ENCODE measurements around the gene SP2. TPM values are rescaled to one million over a fixed set of nuclear protein-coding genes. Genes with fewer than 3 reads are reported as not detected.
A peak's percentile ranks its signal among the peaks of the same experiment; 100 is the strongest.

SP2 gene
- total and polyA plus RNA-seq, 2 of the 13 experiments (the other 11 are each of a cell fraction or from before 2014, with no cell fraction given) = 1.4 to 4.8 TPM

DNA sequence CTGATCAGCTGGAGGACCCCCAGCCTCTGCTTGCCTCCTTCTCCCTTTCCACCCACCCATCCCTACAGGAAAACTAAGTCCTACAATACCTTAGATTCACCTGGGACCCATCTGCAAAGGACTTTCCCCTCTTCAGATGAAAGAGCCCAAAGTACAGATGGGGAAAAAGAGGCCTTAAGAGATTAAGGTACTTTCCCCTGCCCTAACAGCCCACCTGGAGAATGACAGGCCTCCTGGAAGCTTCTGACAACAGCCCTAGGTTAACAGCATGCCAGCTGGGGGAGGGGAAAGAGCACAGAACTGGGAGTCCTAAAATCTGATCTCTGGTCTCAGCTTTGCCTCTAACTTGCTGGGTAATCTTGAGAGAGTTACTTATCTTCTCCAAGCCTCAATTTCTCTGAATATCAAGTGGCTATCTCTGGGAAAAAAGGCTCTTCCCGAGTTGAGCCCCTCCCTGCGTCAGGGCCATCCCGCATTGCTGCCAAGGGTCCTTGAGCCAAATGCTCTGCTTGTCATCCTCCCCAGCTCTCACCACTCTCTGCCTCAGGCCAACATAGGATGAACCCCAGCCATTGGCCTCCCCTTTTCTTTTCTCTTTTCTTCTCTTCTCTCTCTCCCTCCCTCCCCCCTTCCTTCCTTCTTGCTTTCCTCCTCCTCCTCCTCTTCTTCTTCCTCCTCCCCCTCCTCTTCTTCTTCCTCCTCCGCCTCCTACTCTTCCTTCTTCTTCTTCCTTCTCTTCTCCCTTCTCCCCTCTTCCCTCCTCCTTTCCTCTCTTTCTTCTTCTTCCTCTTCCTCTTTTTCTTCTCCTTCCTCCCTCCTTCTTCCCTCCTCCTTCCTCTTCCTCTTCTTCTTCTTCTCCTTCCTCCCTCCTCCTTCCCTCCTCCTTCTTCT is 22.6 kb upstream of the SP2 start (continued):
- no peak for TF ChIP-seq DMTF1 (CRISPR knock-in tag; IDR thresholded peaks at IDR 0.05)

GRCh38 chr17:47875011-47875985 is 20.7 kb upstream of the SP2 start:
- Histone ChIP-seq H3K4me1 (ENCODE audit: insufficient read depth, low read length) (peaks cover 19% of the 10 kb centered on the region), H3K4me2 (ENCODE audit: low read depth, low read length) (no peak overlapping the region; the same call in 1 of the 2 replicates), H2AFZ (ENCODE audit: low read length) (no peak overlapping the region), H4K20me1 (ENCODE audit: insufficient read depth, low read length) (no peaks in the 10 kb centered on the region), H3K36me3 (replicated peaks in 1 of 2; ENCODE audit: control insufficient read depth in 1 of 2, insufficient read depth in 2 of 2, low read length in 2 of 2) (no peaks in the 10 kb centered on the region), H3K9ac (ENCODE audit: insufficient read depth, low read depth, low read length) (no peak overlapping the region), H3K27me3 (ENCODE audit: control insufficient read depth in 1 of 2, insufficient read depth in 2 of 2, low read length in 2 of 2) (peaks cover 6 to 56% of the 10 kb centered on the region in 2 experiments), H3K79me2 (ENCODE audit: insufficient read depth, low read length) (no peaks in the 10 kb centered on the region), H3K4me3 (replicated peaks in 1 of 3; ENCODE audit: insufficient read depth in 1 of 3, low read depth in 2 of 3, low read length in 3 of 3) (no peak overlapping the region), H3K9me3 (ENCODE audit: low read length) (no peaks in the 10 kb centered on the region), H3K27ac (ENCODE audit: extremely low read length, insufficient read depth, low read length) (no peak overlapping the region)
- ATAC-seq (peak; percentile 17; the same call in 2 of the 3 replicates), DNase-seq (ENCODE audit: low spot score) (no peak), FAIRE-seq (no peak)
- in situ Hi-C loops (cut with HindIII; ENCODE audit: extremely low pct_ligation_motif_present, low pct_unique_long_range_greater_than_20kb) (no loop called here), intact Hi-C loops (cut with micrococcal nuclease; ENCODE audit: unreplicated experiment) (no loop called here)
- 10% methylated on average over 11 of the region's 11 CpGs for WGBS (ENCODE audit: low lambda C conversion rate)
- no TSS peak for BruUV-seq (replicated peaks)
- POLR2A ChIA-PET = no interaction called here
- CTCF ChIA-PET (ENCODE audit: low intra/inter-chr PET ratio, low total read pairs) = no interaction called here
- TF ChIP-seq ZBTB42 (CRISPR knock-in tag; IDR thresholded peaks at IDR 0.05) (no peak), AGO2 (optimal IDR thresholded peaks at IDR 0.05; ENCODE audit: low read depth, low read length) (no peak), CEBPG (CRISPR knock-in tag; IDR thresholded peaks at IDR 0.05) (0 out of 2 replicates have a peak, but pooled peaks have one; percentile 25), RXRB (CRISPR knock-in tag; IDR thresholded peaks at IDR 0.05; ENCODE audit: borderline replicate concordance) (peak; percentile 40; the same call in 1 of the 2 replicates), GATAD2A (CRISPR knock-in tag; IDR thresholded peaks at IDR 0.05) (no peak), ZNF761 (CRISPR knock-in tag; conservative IDR thresholded peaks at IDR 0.05) (no peak), BCL6 (CRISPR knock-in tag; IDR thresholded peaks at IDR 0.05) (0 out of 2 replicates have a peak, but pooled peaks have one; percentile 16), NFIC (IDR thresholded peaks at IDR 0.05; ENCODE audit: low read length) (no peak), ZNF678 (CRISPR knock-in tag; IDR thresholded peaks at IDR 0.05) (no peak), LCORL (IDR thresholded peaks at IDR 0.05) (no peak), LCORL (CRISPR knock-in tag; IDR thresholded peaks at IDR 0.05) (no peak), SNAPC2 (CRISPR knock-in tag; IDR thresholded peaks at IDR 0.05) (no peak)
- TF ChIP-seq, protein P1, sequence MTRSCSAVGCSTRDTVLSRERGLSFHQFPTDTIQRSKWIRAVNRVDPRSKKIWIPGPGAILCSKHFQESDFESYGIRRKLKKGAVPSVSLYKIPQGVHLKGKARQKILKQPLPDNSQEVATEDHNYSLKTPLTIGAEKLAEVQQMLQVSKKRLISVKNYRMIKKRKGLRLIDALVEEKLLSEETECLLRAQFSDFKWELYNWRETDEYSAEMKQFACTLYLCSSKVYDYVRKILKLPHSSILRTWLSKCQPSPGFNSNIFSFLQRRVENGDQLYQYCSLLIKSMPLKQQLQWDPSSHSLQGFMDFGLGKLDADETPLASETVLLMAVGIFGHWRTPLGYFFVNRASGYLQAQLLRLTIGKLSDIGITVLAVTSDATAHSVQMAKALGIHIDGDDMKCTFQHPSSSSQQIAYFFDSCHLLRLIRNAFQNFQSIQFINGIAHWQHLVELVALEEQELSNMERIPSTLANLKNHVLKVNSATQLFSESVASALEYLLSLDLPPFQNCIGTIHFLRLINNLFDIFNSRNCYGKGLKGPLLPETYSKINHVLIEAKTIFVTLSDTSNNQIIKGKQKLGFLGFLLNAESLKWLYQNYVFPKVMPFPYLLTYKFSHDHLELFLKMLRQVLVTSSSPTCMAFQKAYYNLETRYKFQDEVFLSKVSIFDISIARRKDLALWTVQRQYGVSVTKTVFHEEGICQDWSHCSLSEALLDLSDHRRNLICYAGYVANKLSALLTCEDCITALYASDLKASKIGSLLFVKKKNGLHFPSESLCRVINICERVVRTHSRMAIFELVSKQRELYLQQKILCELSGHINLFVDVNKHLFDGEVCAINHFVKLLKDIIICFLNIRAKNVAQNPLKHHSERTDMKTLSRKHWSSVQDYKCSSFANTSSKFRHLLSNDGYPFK (CRISPR knock-in tag; IDR thresholded peaks at IDR 0.05; ENCODE audit: borderline replicate concordance) = no peak

Measured in HepG2 (cell line).